Smooth muscle cell of the brain vasculature (primary cell): ENCODE measurements around the gene UCN2.

Source experiments
- DNase-seq: peaks from one replicate; pipeline ENCODE4 v3.0.0-alpha.2; 2012; ENCODE audit warnings: low read depth, low spot score

The UCN2 gene, protein sequence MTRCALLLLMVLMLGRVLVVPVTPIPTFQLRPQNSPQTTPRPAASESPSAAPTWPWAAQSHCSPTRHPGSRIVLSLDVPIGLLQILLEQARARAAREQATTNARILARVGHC

DNA sequence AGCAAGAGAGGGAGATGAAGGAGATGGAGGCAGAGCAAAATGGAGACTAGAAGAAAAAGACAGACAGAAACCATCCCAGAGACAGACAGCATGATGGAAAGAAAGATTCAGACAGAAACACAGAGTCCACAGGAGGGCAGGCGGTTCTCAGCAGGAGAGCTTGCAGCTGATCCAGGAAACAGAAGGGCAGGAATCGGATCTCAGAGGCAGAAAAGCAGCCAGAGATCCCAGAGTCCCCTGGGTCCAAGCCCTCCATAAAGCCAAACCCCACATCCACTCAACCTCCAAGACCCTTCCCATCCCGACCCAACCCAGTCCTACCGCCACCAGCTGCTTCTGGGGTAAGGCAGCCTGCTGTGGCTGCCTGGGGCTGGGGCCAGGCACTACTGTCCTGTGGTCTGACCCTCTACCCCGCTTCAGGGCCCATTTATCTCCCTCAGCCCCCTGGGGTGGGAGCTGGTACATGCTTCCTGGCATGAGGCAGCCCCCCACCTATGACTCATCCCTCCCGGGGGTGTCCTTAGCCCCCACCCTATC, at the start of gene UCN2:
UCN2 (minus strand) TSS at position 400 of the 537 bp plus-strand sequence. CDS start 657 bp downstream, outside the sequence.
- DNase-seq, result no peak

DNA sequence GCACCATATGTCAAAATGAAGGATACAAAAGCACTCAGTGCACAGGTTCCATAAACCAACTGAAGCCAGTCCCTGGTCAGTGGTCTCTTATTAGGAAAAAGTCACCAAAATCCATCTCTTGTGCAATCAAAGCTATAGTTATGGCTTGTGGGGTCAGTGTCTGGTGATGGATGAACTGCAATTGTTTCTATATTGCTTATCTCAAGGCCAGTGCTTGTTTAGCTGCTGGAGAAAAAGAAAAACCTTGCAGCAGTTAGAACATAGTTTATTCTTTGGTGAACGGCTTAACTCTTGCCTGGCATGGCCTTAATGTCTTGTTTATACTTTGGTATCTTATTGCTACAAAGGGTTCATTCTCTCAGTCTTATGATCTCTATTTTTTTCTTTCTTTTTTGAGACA, 48.7 kb upstream of the UCN2 start:
- no peak for DNase-seq

DNA sequence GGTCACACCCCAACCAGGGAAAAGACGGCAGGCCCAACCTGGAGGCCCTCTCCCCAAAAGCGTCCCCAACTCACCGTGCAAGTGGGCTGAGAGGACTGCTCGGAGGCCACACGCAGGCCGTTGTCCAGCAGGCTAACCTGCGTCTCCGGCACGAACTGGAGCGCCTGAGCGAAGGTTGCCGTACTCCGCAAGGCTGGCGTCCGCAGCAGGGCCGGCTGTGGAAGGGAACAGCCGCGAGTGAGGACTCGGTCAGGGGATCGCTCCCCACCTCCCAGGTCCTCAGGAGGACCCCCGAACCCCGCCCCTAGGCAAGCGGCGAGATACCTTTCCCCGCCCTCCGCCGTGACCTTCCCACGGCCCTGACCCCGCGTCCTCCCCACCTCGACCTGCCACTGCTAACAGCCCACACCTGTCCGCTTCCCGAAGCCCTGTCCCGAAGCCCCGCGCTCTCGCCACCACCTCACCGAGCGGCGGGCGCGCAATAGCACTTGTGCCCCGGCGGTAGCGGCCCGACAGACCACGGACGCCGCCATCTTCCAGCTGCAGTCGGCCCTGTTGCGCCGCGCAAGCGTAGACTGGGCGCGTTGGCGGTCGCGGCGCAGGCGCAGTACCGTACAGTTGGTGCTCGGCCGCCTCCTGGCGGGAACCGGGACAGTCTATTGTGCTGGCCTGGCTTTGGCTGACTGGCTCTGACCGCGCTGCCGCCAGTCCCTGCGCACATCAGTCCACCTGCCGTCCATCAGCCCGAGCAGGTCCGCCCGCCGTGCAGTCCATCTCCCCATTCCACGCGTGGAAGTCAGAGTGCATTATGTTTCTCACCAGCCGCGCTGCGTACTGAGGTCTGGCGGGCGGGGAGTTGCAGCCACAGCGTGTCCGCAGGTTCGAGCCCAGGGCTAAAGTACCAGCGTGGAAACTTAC, 45.8 kb upstream of the UCN2 start, which contains the start of gene UQCRC1:
UQCRC1 (minus strand) TSS at position 559 of the 918 bp plus-strand sequence; CDS start at position 533, 26 bp downstream.
- peak; percentile 79 for DNase-seq

DNA sequence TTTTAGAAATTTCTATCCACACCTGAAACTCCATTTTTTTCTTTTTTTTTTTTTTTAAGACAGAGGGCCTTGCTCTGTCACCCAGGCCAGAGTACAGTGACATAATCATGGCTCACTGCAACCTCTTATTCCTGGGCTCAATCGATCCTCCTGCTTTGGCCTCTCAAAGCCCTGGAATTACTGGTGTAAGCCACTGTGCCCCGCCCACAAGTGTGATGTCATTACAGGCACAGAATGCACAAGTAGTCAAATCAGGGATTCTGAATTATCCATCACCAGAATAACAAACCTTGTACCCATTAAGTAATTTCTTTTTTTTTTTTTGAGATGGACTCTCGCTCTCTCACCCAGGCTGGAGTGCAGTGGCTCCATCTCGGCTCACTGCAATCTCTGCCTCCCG, 43.9 kb upstream of the UCN2 start:
- no peak for DNase-seq

DNA sequence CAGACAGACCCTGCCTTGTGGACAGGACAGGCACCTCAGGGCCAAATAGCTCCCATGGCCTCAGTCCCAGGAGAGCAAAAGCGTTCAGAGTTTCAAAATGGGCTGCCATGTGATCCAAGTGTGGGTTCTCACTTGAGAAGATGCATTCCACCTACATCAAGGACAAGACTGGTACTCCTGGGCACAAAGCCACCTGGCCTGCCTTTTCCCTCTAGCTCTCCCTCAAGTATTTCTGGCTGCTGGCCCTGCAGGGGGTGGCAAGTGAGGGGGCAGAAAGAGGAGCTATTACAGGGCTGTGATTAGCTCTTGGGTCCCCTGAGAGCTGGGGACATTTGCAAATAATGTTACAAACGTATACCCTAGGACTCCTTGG, 38.0 kb upstream of the UCN2 start:
- DNase-seq, result no peak

DNA sequence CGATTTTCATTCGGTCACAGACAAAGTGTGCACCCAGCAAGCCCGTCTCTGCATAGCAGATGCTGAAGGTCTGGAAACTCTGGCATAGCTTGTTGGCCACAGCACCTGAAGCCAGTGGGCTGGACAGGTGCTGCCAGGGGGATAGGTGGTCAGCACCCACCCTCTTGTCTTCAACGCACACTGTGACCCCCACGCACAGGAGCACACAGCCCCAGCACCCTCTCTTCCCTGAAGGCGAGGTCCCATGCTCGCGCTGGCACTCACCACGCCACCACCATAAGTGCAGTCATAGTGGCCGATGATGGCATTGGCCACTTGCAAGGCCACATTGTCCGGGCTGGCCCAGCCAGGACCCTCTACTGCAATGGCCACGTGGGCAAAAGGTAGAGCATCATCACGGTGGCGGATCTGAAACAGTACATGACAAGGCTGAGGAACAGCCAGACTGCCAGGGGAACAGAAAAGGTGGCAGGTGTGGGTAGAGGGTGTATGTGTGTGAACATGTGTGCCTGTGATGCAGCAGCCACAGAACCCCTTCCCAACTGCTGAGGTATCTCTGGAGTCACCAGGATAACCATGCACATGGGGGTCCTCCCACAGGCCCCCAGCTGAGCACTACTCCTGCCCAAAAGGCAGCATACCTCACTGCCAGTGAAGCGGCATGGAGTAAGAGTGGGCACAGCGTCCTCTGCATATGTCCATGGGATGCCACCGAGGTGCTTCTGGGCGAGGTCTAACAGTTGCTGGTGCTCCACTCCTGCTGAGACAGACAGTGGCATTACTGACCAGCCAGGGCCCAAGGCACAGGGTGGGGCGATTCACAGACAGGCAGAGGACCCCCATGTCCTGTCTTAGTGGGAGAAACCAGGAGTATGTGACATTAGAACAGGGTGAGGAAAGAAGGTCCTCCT, 37.4 kb upstream of the UCN2 start:
- no peak for DNase-seq

DNA sequence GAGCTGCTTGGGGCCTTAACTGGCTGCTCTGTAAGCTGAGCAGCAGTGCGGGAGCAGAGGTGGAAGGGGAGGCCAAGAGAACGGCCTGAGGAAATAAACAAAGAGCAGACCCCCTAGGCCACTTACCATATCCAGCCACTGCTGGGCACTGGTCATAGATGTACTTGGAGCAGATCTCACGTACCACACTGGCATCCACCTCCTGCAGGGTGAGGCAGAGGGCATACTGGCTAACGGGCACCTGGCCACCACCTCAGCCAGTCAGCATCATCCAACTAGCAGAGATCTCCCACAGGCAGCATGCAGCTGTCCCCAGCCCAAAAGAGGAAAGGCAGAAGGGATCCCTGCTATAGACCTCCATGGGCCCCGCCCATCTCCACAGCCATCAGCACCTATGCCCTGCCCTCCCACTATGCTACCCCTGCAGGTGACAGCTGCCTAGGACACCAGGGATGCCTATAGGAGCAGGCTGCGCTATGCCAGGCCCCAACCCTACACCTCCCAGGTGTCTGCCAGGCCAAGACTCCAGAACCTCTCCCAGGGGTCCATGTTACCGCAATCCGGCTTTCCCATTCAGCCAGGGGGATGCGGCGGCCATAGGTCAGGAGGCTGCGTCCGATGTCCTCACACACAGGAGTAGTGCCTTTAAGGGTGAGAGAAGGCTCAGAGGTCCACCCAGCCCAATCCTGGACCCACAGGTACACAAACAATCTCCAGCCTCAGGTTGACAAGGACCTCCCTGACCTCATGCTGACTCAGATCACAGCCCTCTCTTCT, 36.1 kb upstream of the UCN2 start:
- DNase-seq, result no peak

DNA sequence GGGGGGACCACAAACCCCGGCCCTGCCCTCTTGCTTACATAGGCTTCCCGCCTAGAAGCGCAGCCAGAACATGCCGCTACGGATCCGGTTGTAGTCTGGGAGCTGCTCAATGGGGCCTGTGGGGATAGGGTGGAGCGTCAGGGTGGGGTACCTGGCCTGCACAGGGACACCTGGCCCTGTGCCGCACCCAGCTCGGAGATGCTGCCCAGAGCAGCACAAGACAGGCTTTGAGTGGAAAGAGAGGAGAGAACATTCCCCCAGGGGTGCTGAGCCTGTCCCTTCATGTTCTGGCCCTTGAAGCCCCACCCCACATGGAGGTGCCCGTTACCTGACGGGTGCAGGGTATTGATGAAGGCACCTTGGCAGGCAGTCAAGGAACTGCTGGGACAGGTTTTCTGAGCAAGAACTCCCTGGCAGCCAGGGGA, 35.5 kb upstream of the UCN2 start:
- DNase-seq, result no peak

DNA sequence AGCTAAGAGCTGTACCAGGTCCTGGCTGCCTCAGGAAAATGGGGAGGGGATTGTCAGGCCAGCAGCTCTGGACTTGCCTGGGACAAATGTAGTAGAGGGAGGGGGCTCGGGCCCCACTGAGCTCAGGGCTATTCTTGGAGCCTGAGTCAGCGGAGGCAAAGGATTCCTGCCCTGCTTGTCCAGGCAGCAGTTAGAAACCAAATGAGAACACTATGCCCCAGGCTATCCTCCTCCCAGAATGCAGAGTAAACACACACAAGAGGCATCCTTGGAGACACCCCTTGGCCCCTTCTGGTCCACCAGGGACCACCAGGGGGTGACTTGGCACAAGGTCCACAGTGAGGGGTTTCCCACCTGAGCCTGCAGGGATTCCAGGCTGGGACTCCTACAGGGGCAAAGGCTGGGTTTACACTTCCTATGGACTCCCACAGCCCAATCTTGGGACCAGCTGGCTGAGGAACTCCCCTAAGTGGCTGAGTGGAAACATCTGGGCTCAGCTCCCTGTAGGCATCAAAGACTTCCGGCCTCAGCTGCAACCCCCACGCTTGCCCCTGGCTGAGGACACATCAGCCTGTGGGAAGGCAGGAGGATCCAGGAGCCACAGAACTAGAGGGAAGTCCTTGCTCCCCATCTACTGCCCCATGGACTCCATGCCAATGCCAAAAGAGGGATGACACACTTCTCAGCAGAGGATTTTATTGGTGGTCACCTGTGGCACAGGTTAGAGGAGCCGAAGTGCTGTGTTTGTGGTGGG, 34.9 kb upstream of the UCN2 start:
- DNase-seq, result peak; percentile 99

DNA sequence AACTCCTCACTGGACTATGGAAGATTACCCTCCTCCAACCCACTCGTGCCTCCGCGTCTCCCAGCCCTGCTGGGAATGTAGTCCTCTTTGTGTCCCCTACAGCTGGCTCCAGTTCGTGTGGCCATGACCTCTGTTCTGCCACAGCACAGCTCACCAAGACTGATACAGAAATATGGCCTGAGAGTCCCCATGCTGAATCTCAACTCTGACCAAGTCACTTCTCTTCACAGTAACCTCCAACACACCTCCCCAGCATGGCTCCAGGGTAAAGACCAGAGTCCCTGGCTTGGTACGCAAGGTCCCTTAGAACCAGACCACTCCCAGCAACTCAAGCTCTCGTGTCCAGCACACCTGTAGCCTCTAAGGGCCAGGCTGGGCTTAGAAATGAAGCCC, 33.8 kb upstream of the UCN2 start:
- DNase-seq, result no peak

DNA sequence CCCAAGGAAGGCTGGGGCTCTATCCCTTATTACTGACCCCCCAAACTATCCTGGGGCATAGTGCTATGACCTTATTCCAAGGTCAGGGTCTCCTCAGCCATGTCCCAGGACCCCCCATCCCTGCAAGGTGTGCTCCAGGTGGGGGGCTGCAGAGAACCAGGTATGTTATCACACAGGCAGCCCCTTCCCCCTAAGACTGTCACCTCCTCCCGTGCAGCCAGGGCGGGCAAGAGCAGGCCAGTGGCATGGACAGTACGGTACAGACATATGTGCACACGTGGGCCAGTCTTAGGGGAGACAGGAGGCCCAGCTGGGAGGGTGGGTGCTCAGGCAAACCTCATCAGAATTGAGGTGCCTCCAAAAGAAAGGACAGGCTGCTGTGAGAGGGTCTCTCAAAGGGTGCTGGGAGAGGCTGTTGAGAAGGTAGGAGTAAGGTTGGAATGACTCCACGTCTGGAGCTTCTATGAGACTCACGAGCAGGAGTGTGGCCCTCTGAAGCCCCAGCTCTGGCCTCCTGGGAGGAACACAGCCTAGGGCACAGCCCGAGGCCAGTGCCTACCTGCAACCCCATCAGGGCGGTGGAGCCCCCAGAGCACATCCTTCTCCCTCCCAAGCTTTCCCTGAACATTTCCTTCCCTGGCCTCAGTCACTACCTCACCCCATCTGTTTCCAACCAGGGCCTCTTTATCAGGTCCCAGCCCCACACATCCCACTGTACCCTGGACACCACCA, 33.3 kb upstream of the UCN2 start:
- DNase-seq, result no peak

DNA sequence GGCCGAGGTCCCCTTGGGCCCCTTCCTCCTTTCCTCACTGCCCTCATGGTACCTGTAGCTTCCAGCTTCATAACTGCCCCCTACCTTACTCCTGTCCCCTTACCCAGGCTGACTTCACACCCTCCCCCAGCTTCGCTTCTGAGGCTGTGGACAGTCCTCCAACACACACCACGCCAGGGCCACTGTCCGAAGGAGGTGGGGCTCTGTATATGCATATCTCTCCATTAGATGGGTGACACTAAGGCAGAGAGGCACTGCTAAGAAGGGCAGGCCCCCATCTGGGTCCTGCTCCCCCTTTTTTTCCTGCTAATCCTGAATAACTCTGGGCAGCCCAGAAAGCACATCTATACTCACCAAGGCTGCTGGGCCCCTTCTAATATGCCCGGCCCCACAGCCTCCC, 32.6 kb upstream of the UCN2 start:
- no peak for DNase-seq

DNA sequence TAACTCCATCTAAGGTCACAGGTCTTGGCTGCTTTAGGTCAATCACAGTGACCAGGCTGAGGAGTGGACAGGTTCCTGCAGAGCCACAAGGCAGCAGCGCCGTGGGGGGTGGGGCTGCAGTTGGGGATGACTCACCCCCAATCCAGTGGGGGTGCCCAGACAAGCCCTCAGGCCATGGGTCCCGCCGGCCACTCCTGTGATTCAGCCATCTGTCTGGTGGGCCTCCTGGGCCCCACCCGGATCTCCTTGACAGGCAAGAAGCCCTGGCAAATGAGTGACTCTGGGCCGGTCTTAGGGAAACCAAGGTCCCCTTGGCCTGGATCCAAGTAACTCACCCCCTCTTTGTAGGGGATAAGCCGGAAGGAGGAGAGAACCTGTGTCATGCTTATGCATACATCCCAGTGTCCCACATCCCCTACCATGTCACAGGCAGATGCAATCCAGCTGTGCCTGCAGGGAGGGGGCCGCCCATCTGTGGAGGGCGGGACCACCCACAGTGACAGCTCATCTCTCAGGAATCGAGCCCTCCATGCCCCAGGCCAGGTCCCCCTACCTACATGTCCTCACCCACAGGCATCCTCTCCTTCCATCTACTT, 32.0 kb upstream of the UCN2 start:
- DNase-seq, result peak; percentile 95

DNA sequence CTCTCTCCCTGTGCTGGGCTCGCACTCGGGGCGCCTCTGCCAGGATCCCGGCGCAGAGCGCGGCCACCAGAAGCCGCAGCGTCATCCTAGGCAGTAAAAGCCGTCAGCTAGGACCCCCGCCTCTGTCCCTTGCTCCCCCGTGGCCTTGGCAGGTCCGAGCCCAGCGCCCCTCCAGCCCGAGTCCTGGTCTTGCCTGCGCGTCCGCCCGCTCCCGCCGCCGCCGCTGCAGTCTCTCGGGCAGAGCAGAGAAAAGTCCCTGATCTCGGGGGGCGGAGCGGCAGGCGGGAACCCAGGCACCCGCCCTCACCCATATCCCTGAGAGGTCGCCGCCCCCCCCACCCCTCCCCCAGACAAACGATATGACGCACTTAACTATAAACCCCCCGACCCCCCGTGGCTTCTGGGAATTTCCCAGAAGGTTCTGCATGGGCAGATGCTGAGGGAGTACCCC, 31.5 kb upstream of the UCN2 start, which contains the start of gene COL7A1:
COL7A1 (minus strand) TSS at position 255 of the 451 bp plus-strand sequence; CDS start at position 85, 170 bp downstream.
- no peak for DNase-seq

DNA sequence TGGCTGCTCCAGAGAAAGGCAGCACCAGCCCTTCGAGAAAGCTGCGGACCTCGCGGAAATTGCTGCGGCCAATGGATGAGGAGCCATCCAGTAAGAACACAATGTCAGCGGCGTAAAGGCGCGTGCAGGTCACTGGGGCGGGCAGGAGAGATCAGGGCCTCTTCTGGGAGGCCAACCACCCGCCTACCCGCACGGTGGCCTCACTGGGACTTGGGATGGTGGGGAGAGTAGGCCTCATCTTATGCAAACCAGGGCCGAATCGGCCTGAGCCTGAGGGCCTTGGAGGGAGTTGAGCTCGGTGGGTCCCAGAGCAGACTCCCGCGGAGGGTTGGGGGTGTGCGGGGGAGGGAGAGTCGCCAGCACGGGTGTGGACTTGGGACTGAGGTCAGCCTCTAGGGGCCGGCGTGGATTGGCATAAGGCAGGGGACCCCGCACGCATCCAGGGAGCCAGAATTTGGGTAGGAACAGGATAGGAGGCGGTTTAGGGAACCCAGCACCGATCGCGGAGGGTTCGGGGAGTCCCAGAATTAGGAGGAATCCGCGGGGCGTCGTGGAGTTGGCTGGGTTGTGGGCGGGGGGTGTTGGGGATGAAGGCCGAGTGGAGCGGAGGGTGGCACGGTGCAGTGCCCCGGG, 31.0 kb upstream of the UCN2 start:
- no peak for DNase-seq

DNA sequence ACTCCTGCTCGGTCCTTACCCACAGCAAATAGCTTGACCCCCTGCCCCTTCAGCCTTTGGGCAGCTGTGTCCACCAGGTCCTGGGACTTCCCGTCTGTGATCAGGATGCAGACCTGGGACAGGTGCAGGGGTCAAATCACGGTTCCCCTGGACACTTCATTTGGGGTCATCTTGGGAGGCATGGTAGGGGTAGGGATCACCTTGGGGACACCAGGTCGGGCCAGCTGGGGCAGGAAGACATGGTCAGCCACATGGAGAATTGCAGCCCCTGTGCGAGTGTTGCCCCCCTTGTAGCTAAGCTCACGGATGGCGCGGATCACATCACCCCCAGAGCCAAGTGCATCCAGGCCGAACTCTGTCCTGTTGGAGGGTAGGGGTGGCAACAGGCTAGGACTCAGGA, 29.8 kb upstream of the UCN2 start:
- no peak for DNase-seq

DNA sequence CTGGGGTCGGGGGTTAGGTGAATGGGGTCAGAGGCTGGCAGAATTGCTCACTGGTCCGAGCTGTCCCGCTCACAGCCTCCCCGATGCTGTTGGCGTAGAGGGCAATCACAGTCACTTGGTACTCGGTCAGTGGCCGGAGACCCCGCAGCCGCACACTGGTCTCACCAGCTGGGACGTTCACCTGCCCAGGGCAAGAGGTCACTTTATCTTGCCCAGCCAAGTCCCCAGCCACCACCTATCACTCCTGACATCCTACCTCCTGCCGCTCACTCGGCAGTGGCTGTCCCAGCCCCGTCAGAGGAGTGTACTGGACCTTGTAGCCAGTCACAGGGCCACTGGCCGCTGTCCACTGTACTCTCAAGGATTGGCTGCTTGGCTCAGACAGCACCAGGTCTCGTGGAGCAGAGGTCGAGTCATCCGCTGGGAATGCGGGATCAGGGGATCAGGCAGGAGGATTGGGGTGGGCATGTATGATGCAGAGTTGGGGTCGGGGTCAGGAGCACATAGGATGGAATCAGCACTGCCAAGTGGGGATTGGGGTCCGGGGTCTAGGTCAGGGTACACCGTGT, 29.0 kb upstream of the UCN2 start:
- DNase-seq, result no peak

DNA sequence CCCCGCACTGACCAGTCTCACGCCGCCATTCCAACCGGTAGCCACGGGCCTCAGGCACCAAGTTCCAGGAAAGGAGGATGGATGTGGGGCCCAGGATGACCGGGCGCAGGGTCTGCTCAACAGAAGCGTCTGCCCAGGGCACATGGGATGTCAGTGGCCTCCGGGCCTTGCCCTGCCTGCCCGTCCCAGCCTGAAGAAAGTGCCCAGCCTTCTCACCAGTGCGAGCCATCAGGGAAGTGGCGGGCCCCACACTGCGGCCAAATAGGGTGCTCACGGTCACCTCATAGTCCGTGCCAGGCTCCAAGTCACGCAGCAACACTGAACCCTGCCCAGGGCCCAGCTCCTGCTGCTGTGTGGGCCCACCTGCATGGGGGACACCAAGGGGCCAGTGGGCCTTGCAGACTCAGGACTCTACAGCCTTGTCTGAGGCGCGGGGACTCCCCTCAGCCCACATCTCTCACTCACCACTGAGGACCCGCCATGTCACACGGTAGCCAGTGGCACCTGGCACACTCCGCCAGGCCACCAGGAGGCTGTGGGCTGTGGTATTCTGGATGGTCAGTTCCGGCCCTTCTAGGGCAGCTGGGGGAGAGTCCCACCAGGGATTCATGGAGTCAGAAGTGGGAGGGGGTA, 28.4 kb upstream of the UCN2 start:
- DNase-seq, result no peak
